DND-41 (cell line): Measurements from ENCODE around the gene TAF11.
"Not testable (repeated sequence)": the region's sequence is repeated elsewhere in the genome, so short reads cannot be mapped to it uniquely, and the experiment has no call there.

Source experiments
- ATAC-seq: fragments of 200-7000 bp; cut with Tn5 transposase; 3 replicates; pipeline ENCODE4 v1.9.1; 2021; ENCODE audit warnings: low read depth; ENCODE audit not compliant: insufficient read depth
- DNase-seq: peaks from one replicate; pipeline ENCODE4 v3.0.0-alpha.2; 2020
- H2AFZ ChIP-seq: 2 replicates; pipeline ENCODE4 v1.6.0; 2012; ENCODE audit warnings: low read depth, low read length
- H3K27ac ChIP-seq: 2 replicates; pipeline ENCODE4 v1.5.1; 2012; ENCODE audit warnings: low read length, inconsistent platforms
- H3K27me3 ChIP-seq: fragments of 200-600 bp; sonication (generic); 2 replicates; pipeline ENCODE4 v1.6.0; 2012; ENCODE audit warnings: low read length, mild to moderate bottlenecking, inconsistent platforms; ENCODE audit not compliant: insufficient read depth, poor library complexity
- H3K36me3 ChIP-seq: 2 replicates; pipeline ENCODE4 v1.5.1; 2012; ENCODE audit warnings: low read length, inconsistent platforms; ENCODE audit not compliant: insufficient read depth
- H3K4me1 ChIP-seq: 2 replicates; pipeline ENCODE4 v1.5.1; 2012; ENCODE audit warnings: mild to moderate bottlenecking, low read length; ENCODE audit not compliant: insufficient read depth
- H3K4me2 ChIP-seq: 2 replicates; pipeline ENCODE4 v1.6.0; 2012; ENCODE audit warnings: mild to moderate bottlenecking, moderate library complexity, low read length, inconsistent platforms; ENCODE audit not compliant: insufficient read depth
- H3K4me3 ChIP-seq, 2 experiments: fragments of 200-600 bp in 1 of 2; shearing (Covaris generic) in 1 of 2; 2 replicates each; pipeline ENCODE4 v1.5.1; 2012 to 2016; ENCODE audit warnings: inconsistent platforms in 2 of 2, low read length in 2 of 2, mild to moderate bottlenecking in 2 of 2, low read depth in 1 of 2, moderate library complexity in 1 of 2
- H3K79me2 ChIP-seq: 2 replicates; pipeline ENCODE4 v1.6.0; 2012; ENCODE audit warnings: low read length, inconsistent platforms; ENCODE audit not compliant: insufficient read depth
- H3K9ac ChIP-seq: 2 replicates; pipeline ENCODE4 v1.6.0; 2012; ENCODE audit warnings: low read depth, mild to moderate bottlenecking, inconsistent platforms, low read length, moderate library complexity
- H3K9me3 ChIP-seq: 2 replicates; pipeline ENCODE4 v1.5.1; 2012; ENCODE audit warnings: low read length, moderate library complexity, mild to moderate bottlenecking, inconsistent platforms; ENCODE audit not compliant: insufficient read depth, severe bottlenecking
- H4K20me1 ChIP-seq: 2 replicates; pipeline ENCODE4 v1.6.0; 2012; ENCODE audit warnings: low read length; ENCODE audit not compliant: insufficient read depth
- EZH2 ChIP-seq: IDR thresholded peaks from 3 replicates; pipeline ENCODE4 v1.6.1; 2012; ENCODE audit warnings: borderline replicate concordance, low read depth, mild to moderate bottlenecking, moderate library complexity, low read length, inconsistent platforms; ENCODE audit not compliant: severe bottlenecking
- TF ChIP-seq, protein P1 (sequence below): IDR thresholded peaks from 2 replicates; pipeline ENCODE4 v1.5.1; 2012; ENCODE audit warnings: borderline replicate concordance, low read length, moderate library complexity, mild to moderate bottlenecking; ENCODE audit not compliant: poor library complexity, severe bottlenecking; ENCODE audit errors: extremely low read depth

The TAF11 gene

DNA sequence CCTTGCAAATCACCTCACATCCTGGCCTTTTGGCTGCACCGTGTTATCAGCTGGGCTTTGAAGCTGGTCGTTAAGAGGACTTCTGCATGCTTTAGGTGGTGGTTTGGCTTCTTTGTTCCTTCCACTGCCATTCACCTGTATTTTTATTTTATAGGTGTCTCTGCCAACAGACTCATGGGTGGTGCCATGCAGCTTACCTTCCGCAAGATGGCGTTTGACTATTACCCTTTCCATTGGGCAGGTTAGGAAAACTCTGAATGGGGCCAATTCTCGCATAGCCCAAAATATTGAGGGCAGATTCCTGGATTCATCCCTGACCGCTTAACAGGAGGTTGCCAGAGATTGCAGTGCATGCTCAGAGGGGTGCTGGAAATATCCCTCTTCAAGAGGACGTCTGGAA, 32.4 kb downstream of the TAF11 start:
- no peak overlapping the region for H3K4me2 ChIP-seq
- H3K9me3 ChIP-seq = no peaks in the 10 kb centered on the region
- ATAC-seq = no peak
- peaks cover 3% of the 10 kb centered on the region; the same call in 1 of the 2 replicates for H4K20me1 ChIP-seq
- H3K4me1 ChIP-seq = no peaks in the 10 kb centered on the region
- H3K27me3 ChIP-seq = no peaks in the 10 kb centered on the region
- H3K27ac ChIP-seq = no peak overlapping the region
- no peak overlapping the region for H2AFZ ChIP-seq
- no peak overlapping the region for H3K4me3 ChIP-seq
- H3K9ac ChIP-seq = no peak overlapping the region
- DNase-seq = no peak
- H3K36me3 ChIP-seq = peaks cover 85% of the 10 kb centered on the region
- H3K79me2 ChIP-seq = no peaks in the 10 kb centered on the region
- TF ChIP-seq EZH2 = no peak
- TF ChIP-seq, protein P1, sequence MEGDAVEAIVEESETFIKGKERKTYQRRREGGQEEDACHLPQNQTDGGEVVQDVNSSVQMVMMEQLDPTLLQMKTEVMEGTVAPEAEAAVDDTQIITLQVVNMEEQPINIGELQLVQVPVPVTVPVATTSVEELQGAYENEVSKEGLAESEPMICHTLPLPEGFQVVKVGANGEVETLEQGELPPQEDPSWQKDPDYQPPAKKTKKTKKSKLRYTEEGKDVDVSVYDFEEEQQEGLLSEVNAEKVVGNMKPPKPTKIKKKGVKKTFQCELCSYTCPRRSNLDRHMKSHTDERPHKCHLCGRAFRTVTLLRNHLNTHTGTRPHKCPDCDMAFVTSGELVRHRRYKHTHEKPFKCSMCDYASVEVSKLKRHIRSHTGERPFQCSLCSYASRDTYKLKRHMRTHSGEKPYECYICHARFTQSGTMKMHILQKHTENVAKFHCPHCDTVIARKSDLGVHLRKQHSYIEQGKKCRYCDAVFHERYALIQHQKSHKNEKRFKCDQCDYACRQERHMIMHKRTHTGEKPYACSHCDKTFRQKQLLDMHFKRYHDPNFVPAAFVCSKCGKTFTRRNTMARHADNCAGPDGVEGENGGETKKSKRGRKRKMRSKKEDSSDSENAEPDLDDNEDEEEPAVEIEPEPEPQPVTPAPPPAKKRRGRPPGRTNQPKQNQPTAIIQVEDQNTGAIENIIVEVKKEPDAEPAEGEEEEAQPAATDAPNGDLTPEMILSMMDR = no peak

DNA sequence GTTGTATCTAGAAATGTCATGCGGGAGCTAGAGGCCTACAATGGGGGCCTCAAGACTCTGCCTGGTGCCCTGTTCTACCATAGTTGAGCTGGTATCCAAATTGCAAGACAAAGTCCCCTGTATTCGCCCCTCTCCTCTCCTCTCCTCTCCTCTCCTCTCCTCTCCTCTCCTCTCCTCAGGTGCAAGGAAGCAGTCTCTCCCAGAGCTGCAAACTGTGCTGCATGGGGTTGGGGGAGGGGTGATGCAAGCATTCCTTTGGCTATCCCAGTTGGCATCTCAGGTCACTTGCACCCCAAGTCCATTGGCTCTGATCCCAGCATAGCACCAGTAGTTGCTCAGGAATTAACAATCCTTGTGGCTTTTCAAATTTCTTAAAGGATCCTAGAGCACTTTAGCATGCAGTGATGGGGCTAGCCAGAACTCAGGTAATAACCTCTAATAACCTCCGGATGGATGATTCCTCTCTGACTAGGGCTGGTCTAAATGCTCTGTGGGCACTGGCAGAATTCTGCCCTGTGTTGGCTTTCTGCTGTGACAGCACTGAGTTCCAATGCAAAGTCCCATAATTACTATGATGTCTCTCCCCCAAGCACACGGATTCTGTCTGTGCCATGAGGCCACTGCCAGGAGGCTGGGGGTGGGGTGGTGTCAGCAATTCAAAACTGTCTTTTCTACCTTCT, 35.3 kb downstream of the TAF11 start:
- no peak overlapping the region for H3K9ac ChIP-seq
- TF ChIP-seq, protein P1 = no peak
- no peak for TF ChIP-seq EZH2
- DNase-seq (no peak), ATAC-seq (no peak)
- no peak overlapping the region for H3K27ac ChIP-seq
- H3K36me3 ChIP-seq = peaks cover 58% of the 10 kb centered on the region
- H3K9me3 ChIP-seq = no peaks in the 10 kb centered on the region
- no peak overlapping the region for H3K4me3 ChIP-seq
- peaks cover 3% of the 10 kb centered on the region; the same call in 1 of the 2 replicates for H4K20me1 ChIP-seq
- H2AFZ ChIP-seq = no peak overlapping the region
- H3K4me1 ChIP-seq = no peaks in the 10 kb centered on the region
- H3K4me2 ChIP-seq = no peak overlapping the region
- H3K79me2 ChIP-seq = 0 out of 2 replicates have a peak, but pooled peaks cover 4% of the 10 kb centered on the region
- H3K27me3 ChIP-seq = no peaks in the 10 kb centered on the region

DNA sequence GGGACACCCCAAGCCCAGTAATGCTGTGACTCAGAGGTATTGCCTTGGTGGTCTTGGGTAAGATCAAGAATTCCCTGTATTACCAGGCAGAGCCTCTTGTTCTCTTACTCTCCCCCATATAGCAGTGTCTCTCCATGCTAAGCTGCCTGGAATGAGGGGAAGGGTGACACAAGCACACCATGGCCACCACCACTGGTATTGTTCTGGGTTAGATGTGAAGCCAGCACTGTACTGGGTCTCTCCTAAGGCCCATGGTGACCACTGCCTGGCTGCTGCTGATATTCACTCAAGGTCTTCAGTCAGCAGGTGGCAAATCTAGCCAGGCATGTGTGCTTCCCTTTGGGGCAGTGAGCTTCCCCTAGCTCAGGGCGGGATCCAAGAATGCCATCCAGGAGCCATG, 36.5 kb downstream of the TAF11 start:
- H3K4me1 ChIP-seq = no peaks in the 10 kb centered on the region
- H3K9ac ChIP-seq = no peak overlapping the region
- H4K20me1 ChIP-seq = peaks cover 3% of the 10 kb centered on the region; the same call in 1 of the 2 replicates
- H3K27ac ChIP-seq = no peak overlapping the region
- DNase-seq = no peak
- ATAC-seq = no peak
- TF ChIP-seq, protein P1 = no peak
- H2AFZ ChIP-seq = no peak overlapping the region
- peaks cover 46% of the 10 kb centered on the region for H3K36me3 ChIP-seq
- H3K4me3 ChIP-seq = no peak overlapping the region
- H3K27me3 ChIP-seq = no peaks in the 10 kb centered on the region
- no peak overlapping the region for H3K4me2 ChIP-seq
- H3K9me3 ChIP-seq = no peaks in the 10 kb centered on the region
- 0 out of 2 replicates have a peak, but pooled peaks cover 4% of the 10 kb centered on the region for H3K79me2 ChIP-seq

DNA sequence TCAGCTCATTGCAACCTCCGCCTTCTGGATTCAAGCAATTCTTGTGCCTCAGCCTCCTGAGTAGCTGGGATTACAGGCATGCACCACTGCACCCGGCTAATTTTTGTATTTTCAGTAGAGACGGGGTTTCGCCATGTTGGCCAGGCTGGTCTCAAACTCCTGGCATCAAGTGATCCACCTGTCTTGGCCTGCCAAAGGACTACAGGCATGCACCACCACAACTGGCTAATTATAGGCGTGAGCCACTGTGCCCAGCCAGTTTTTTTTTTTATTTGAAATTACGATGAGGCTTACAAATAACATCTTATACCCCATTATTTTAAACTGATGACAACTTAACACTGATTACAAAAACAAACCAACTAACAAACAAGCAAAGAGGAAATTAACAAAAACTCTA, 38.8 kb downstream of the TAF11 start:
- peaks cover 28% of the 10 kb centered on the region for H3K36me3 ChIP-seq
- not testable (repeated sequence) for H3K79me2 ChIP-seq

More for the DNA sequence above, 38.8 kb downstream of the TAF11 start:
- H3K27me3 ChIP-seq, ATAC-seq, H3K9me3 ChIP-seq, H2AFZ ChIP-seq, H4K20me1 ChIP-seq, DNase-seq, H3K9ac ChIP-seq, H3K4me1 ChIP-seq, H3K4me2 ChIP-seq, H3K27ac ChIP-seq, H3K4me3 ChIP-seq: not testable (repeated sequence)
